CMK (cell line): ENCODE data around the gene UBXN1.
"Not testable (repeated sequence)": the region's sequence is repeated elsewhere in the genome, so short reads cannot be mapped to it uniquely, and the experiment has no call there.

Source experiments
- DNase-seq: peaks from one replicate; pipeline ENCODE4 v3.0.0-alpha.2; 2010; ENCODE audit warnings: low read depth

Gene UBXN1

GRCh38 chr11:62708392-62708791 is 29.5 kb upstream of the UBXN1 start:
- DNase-seq: no peak

- DNase-seq: no peak
Observed at GRCh38 chr11:62707277-62707861, 28.5 kb upstream of the UBXN1 start, which contains the start of the genes BSCL2 and GNG3. Gene BSCL2, minus strand, starts transcription at chr11:62707424. Its CDS starts 229 bp downstream, at chr11:62707195. Gene GNG3, plus strand, starts transcription at chr11:62707676. Its CDS starts 620 bp downstream, at chr11:62708296.

DNA sequence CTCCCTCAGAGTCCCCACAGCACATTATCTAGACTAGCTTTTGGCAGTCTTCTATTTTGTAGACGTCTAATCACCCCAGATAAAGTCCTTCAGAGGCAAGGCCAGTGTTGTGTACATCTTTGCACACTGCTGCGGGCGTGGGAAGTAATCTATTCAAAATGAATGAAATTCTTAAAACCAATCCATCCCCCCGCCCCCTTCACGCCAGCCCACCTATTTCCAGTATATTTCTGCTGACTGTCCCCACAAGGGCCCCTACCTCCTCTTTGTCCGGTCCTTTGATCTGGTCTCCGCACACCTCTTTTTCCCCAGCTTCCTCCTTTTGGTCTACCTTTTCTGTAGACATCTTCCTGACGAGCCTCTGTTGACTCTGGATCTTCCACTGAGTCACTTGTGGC is 28.0 kb upstream of the UBXN1 start:
- DNase-seq: no peak

GRCh38 chr11:62705880-62706849 is 27.3 kb upstream of the UBXN1 start:
- peak; percentile 74 for DNase-seq

DNA sequence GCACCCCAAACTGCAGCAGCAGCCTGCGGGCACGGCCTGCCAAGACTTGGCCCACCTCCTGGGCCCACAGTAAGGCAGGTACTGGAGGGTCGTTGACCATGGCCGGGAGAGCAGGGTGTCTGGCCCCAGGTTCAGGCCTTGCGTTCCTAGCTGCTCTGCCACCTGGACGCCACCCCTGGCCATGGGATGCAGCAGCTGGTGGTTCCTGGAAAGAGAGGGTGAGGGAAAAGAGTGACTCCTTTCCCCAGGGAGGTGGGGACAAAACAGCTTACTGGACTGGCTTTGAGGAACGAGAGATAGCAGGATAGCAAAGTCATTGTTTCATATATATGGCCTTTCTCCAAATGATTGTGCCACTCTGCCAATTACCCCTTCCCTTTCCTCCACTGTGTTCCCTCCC is 26.5 kb upstream of the UBXN1 start:
- DNase-seq: no peak

DNA sequence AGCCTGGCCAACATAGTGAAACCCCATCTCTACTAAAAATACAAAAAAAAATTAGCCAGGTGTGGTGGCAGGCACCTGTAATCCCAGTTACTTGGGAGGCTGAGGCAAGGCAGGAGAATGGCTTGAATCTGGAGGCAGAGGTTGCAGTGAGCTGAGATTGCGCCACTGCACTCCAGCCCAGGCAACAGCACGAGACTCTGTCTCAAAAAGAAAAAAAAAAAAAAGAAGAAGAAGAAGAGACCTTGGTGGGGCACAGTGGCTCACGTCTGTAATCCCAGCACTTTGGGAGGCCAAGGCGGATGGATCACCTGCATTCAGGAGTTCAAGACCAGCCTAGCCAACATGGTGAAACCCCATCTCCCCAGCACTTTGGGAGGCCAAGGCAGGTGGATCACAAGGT is 25.0 kb upstream of the UBXN1 start:
- not testable (repeated sequence) for DNase-seq

DNA sequence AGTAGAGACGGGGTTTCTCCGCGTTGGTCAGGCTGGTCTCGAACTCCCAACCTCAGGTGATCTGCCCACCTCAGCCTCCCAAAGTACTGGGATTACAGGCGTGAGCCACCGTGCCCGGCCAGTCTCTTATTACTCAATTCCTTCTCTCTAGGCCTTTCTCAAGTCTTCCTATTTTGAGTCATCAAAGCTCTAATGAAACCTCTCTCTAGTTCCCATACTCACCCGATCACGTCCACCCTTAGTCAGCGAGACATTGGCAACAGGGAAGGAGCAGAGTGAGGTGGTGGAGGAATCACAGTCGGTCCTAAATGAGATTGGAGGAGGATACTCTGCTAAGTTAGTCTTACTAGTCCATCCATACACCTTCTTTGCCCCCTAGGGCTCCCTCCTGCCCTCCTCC is 23.4 kb upstream of the UBXN1 start:
- DNase-seq: no peak

GRCh38 chr11:62694455-62695167 is 15.7 kb upstream of the UBXN1 start:
- peak; percentile 44 for DNase-seq

- not testable (repeated sequence) for DNase-seq
Observed at GRCh38 chr11:62693624-62694023, 14.8 kb upstream of the UBXN1 start.

- DNase-seq: no peak
Observed at GRCh38 chr11:62689421-62690183, 10.7 kb upstream of the UBXN1 start, which contains the start of gene LRRN4CL. Gene LRRN4CL, minus strand, starts transcription at chr11:62689530. Its CDS starts 1,022 bp downstream, at chr11:62688508.

DNA sequence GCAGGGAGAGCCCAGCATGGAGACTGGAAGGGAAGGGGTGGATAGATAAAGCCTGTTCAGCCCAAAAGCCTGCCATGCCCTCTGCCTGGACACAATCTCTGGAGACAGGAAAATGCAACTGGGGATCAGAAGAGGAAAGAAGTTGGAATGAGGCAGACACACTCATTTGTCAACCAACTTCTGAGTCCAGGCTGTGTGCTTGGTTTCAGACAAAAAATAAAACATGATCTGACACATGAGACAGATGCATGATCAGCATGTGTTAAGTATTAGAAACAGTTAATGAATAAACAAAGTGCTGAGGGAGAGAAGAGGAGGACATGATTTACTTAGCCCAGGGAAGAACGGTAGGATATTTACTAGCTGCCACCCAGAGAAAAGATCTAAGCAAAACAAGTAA is 9.6 kb upstream of the UBXN1 start:
- DNase-seq: no peak

- no peak for DNase-seq
Observed at GRCh38 chr11:62687508-62688396, 8.9 kb upstream of the UBXN1 start.

DNA sequence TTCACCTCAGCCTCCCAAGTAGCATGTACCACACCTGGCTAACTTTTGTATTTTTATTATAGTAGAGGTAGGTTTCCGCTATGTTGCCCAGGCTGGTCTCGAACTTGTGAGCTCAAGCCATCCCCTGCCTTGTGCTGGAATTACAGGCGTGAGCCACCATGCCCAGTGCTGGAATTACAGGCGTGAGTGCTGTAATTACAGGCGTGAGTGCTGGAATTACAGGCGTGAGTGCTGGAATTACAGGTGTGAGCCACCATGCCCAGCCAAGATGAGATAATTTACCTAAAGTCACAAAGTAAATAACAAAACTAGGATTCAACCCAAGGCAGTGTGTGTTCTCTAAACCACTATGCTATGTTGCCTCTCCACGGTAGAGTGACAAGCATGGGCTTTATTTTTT is 3.6 kb upstream of the UBXN1 start:
- DNase-seq: no peak

GRCh38 chr11:62680825-62681240 is 2.0 kb upstream of the UBXN1 start:
- DNase-seq: no peak

GRCh38 chr11:62678433-62678769 is 472 bp downstream of the UBXN1 start:
- no peak for DNase-seq

GRCh38 chr11:62677714-62678113 is 1.2 kb downstream of the UBXN1 start:
- no peak for DNase-seq

- DNase-seq: no peak
Observed at GRCh38 chr11:62677156-62677555, 1.7 kb downstream of the UBXN1 start.

DNA sequence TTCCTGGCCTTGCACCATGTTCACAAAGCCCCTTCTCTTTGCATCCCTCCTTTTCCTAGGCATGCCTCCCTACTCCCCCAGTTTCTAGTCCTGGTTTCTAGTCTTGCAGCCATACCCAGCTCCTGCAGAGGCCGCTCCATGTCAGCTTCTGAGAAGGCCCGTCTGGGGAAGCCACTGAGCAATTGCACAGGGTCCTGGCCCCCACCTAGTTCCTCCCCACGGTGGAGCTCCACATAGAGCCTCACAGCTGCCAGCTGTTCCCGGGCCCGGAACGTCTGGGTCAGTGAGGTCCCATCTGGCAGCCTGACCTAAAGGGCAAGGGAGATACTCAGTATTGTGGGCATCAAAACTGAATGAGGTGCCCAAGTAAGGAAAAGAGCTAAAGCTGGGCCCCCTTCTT is 2.2 kb downstream of the UBXN1 start:
- no peak for DNase-seq

- DNase-seq: not testable (repeated sequence)
Observed at GRCh38 chr11:62675415-62675814, 3.5 kb downstream of the UBXN1 start.

DNA sequence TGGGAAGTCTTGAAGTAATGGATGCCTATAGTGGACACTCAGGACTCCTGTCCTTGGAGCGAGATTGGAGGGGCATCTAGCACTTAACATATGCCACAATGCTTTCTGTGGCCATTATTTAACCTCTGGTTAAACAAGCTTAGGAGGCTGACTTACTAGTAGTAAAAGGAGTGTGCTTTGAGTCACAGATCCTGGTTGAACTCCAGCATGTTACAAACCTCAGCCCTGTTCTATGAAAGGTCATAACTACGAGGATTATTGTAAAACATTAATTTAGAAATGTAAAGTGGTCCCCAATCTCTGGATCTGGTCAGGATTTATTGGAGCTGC is 5.7 kb downstream of the UBXN1 start:
- DNase-seq: no peak
